ENCODE results near the gene TBC1D2.

TBC1D2 gene, protein sequence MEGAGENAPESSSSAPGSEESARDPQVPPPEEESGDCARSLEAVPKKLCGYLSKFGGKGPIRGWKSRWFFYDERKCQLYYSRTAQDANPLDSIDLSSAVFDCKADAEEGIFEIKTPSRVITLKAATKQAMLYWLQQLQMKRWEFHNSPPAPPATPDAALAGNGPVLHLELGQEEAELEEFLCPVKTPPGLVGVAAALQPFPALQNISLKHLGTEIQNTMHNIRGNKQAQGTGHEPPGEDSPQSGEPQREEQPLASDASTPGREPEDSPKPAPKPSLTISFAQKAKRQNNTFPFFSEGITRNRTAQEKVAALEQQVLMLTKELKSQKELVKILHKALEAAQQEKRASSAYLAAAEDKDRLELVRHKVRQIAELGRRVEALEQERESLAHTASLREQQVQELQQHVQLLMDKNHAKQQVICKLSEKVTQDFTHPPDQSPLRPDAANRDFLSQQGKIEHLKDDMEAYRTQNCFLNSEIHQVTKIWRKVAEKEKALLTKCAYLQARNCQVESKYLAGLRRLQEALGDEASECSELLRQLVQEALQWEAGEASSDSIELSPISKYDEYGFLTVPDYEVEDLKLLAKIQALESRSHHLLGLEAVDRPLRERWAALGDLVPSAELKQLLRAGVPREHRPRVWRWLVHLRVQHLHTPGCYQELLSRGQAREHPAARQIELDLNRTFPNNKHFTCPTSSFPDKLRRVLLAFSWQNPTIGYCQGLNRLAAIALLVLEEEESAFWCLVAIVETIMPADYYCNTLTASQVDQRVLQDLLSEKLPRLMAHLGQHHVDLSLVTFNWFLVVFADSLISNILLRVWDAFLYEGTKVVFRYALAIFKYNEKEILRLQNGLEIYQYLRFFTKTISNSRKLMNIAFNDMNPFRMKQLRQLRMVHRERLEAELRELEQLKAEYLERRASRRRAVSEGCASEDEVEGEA

GRCh38 chr9:98255578-98256296 lies at the start of gene TBC1D2:
Gene TBC1D2 (minus strand): TSS chr9:98255649. CDS start chr9:98255541, 108 bp downstream.
- H3K36me3 ChIP-seq (ENCODE audit: control insufficient read depth in 2 of 2, insufficient read depth in 1 of 2, low read length in 2 of 2) = no peaks in the 10 kb centered on the region
- ChIA-PET CTCF (interaction anchor here (0.6 to 4.0 kb wide), 11 partner anchors 10 to 344 kb away, joined by 3 to 25 read pairs (median 5); partner anchors contain the start of gene NANS), POLR2A (interaction anchor here (0.5 to 2.7 kb wide), 18 partner anchors 9 to 622 kb away, joined by 3 to 26 read pairs (median 4); partner anchors contain the start of genes NANS, NCBP1, TRIM14 and TRMO)
- no peaks in the 10 kb centered on the region for H3K4me1 ChIP-seq (ENCODE audit: control insufficient read depth, insufficient read depth, low read length)
- peak within 1 kb of the TSS; percentile 88 for H3K4me3 ChIP-seq (ENCODE audit: low read depth, low read length)
- peak within 1 kb of the TSS; percentile 76 for H3K27ac ChIP-seq (ENCODE audit: extremely low read depth, low read depth, low read length)
- H3K9me3 ChIP-seq (ENCODE audit: control insufficient read depth, insufficient read depth, low read depth, low read length) = no peaks in the 10 kb centered on the region
- TF ChIP-seq ZEB2 (tag by site-specific recombination; IDR thresholded peaks at IDR 0.05) = peak; percentile 73
- TF ChIP-seq ZBTB8A (tag by site-specific recombination; IDR thresholded peaks at IDR 0.05) = peak; percentile 91
- no peak for TF ChIP-seq FEZF1 (tag by site-specific recombination; IDR thresholded peaks at IDR 0.05)
- TF ChIP-seq, protein P1, sequence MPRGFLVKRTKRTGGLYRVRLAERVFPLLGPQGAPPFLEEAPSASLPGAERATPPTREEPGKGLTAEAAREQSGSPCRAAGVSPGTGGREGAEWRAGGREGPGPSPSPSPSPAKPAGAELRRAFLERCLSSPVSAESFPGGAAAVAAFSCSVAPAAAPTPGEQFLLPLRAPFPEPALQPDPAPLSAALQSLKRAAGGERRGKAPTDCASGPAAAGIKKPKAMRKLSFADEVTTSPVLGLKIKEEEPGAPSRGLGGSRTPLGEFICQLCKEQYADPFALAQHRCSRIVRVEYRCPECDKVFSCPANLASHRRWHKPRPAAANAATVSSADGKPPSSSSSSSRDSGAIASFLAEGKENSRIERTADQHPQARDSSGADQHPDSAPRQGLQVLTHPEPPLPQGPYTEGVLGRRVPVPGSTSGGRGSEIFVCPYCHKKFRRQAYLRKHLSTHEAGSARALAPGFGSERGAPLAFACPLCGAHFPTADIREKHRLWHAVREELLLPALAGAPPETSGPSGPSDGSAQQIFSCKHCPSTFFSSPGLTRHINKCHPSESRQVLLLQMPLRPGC (tag by site-specific recombination; IDR thresholded peaks at IDR 0.05) = peak; percentile 46; the same call in 1 of the 2 replicates
- TF ChIP-seq IKZF3 (tag by site-specific recombination; IDR thresholded peaks at IDR 0.05) = no peak
- TF ChIP-seq ZNF792 (tag by site-specific recombination; IDR thresholded peaks at IDR 0.05) = no peak; the same call in 1 of the 2 replicates
- no peak for TF ChIP-seq ZNF626 (tag by site-specific recombination; IDR thresholded peaks at IDR 0.05)
- no peak for TF ChIP-seq ZNF18 (tag by site-specific recombination; IDR thresholded peaks at IDR 0.05)
- TF ChIP-seq TRIM28 (IDR thresholded peaks at IDR 0.05; ENCODE audit: borderline replicate concordance, low read length) = no peak
- TF ChIP-seq ZBTB20 (tag by site-specific recombination; IDR thresholded peaks at IDR 0.05) = peak; percentile 97
- TF ChIP-seq ZNF426 (tag by site-specific recombination; IDR thresholded peaks at IDR 0.05) = no peak
- TF ChIP-seq GLIS1 (tag by site-specific recombination; IDR thresholded peaks at IDR 0.05) = peak; percentile 46; the same call in 1 of the 2 replicates
- TF ChIP-seq OVOL3 (tag by site-specific recombination; IDR thresholded peaks at IDR 0.05) = peak; percentile 68; the same call in 1 of the 2 replicates
- TF ChIP-seq CTCF (tag by site-specific recombination; IDR thresholded peaks at IDR 0.05) = peak; percentile 79
- TF ChIP-seq ZNF423 (tag by site-specific recombination; IDR thresholded peaks at IDR 0.05) = no peak
- peak; percentile 74; the same call in 1 of the 2 replicates for TF ChIP-seq ZNF394 (tag by site-specific recombination; IDR thresholded peaks at IDR 0.05; ENCODE audit: borderline replicate concordance)
- TF ChIP-seq GLIS2 (tag by site-specific recombination; IDR thresholded peaks at IDR 0.05) = peak; percentile 79; the same call in 1 of the 2 replicates
- TF ChIP-seq ZNF600 (tag by site-specific recombination; IDR thresholded peaks at IDR 0.05) = peak; percentile 93
- TF ChIP-seq ZNF530 (tag by site-specific recombination; IDR thresholded peaks at IDR 0.05; ENCODE audit: low read depth) = no peak
- TF ChIP-seq ZNF501 (tag by site-specific recombination; IDR thresholded peaks at IDR 0.05) = peak; percentile 84; the same call in 1 of the 2 replicates
- peak; percentile 82 for TF ChIP-seq SP2 (tag by site-specific recombination; IDR thresholded peaks at IDR 0.05)
- no peak for TF ChIP-seq ZSCAN16 (tag by site-specific recombination; IDR thresholded peaks at IDR 0.05)
- no peak for TF ChIP-seq ZNF747 (tag by site-specific recombination; IDR thresholded peaks at IDR 0.05)
- TF ChIP-seq PRDM10 (tag by site-specific recombination; IDR thresholded peaks at IDR 0.05) = peak; percentile 63
- peak; percentile 19; the same call in 1 of the 2 replicates for TF ChIP-seq ZFHX2 (tag by site-specific recombination; conservative IDR thresholded peaks at IDR 0.05)
